WTC11 (cell line): ENCODE measurements around the gene HAVCR2. TPM values are rescaled to one million over a fixed set of nuclear protein-coding genes. Genes with fewer than 3 reads are reported as not detected.

Experiments
- ATAC-seq: fragments of 200-7000 bp; cut with Tn5 transposase; 2 replicates; pipeline ENCODE4 v1.10.0; 2021; ENCODE audit warnings: mild to moderate bottlenecking, moderate library complexity
- CTCF ChIA-PET: fragments of 300-600 bp; sonication (Branson Sonifier 250); formaldehyde crosslinking; loops from one replicate; lab custom pipeline; 2021; ENCODE audit warnings: antibody characterized with exemption; lab: Charles Lee
- POLR2A ChIA-PET: fragments of 350-600 bp; sonication (Branson Sonifier 250); formaldehyde crosslinking; loops from one replicate; lab custom pipeline; 2021; ENCODE audit warnings: antibody characterized with exemption; lab: Charles Lee
- DNase-seq: peaks from one replicate; pipeline ENCODE4 v3.0.0; 2021; ENCODE audit warnings: low spot score
- H3K27ac Mint-ChIP-seq: 2 replicates; pipeline ENCODE4 v1.8.0; 2021; ENCODE audit warnings: mixed read lengths
- H3K27me3 Mint-ChIP-seq: 2 replicates; pipeline ENCODE4 v1.8.0; 2021; ENCODE audit warnings: low read depth, mild to moderate bottlenecking, moderate library complexity, mixed read lengths
- H3K36me3 Mint-ChIP-seq: 2 replicates; pipeline ENCODE4 v1.8.0; 2021; ENCODE audit warnings: mixed read lengths
- H3K4me1 Mint-ChIP-seq: 2 replicates; pipeline ENCODE4 v1.8.0; 2022; ENCODE audit warnings: mixed read lengths
- H3K4me3 Mint-ChIP-seq: 2 replicates; pipeline ENCODE4 v1.8.0; 2021; ENCODE audit warnings: mild to moderate bottlenecking, moderate library complexity, mixed read lengths
- H3K9me3 Mint-ChIP-seq: 2 replicates; pipeline ENCODE4 v1.8.0; 2021; ENCODE audit warnings: mixed read lengths
- CBFB ChIP-seq: sonication (generic); formaldehyde crosslinking; IDR thresholded peaks from 2 replicates; pipeline ENCODE4 v1.8.1; 2022; ENCODE audit warnings: mild to moderate bottlenecking, low read depth, missing genetic modification reagents
- ETV6 ChIP-seq: sonication (generic); formaldehyde crosslinking; IDR thresholded peaks from 2 replicates; pipeline ENCODE4 v1.8.1; 2022; ENCODE audit warnings: mild to moderate bottlenecking, missing genetic modification reagents
- HMGA2 ChIP-seq: fragments of 250-450 bp; sonication (Bioruptor Pico); IDR thresholded peaks from 2 replicates; pipeline ENCODE4 v1.4.0; 2021; ENCODE audit warnings: mild to moderate bottlenecking, moderate library complexity
- NFE2L1 ChIP-seq: sonication (generic); formaldehyde crosslinking; IDR thresholded peaks from 2 replicates; pipeline ENCODE4 v1.8.1; 2023; ENCODE audit warnings: missing genetic modification reagents
- PRRX2 ChIP-seq: fragments of 250-450 bp; sonication (Bioruptor Pico); IDR thresholded peaks from 2 replicates; pipeline ENCODE4 v1.8.0; 2021; ENCODE audit warnings: mild to moderate bottlenecking
- RELA ChIP-seq: sonication (generic); formaldehyde crosslinking; IDR thresholded peaks from 2 replicates; pipeline ENCODE4 v1.8.1; 2022; ENCODE audit warnings: missing genetic modification reagents, mild to moderate bottlenecking, borderline replicate concordance
- SMAD3 ChIP-seq: sonication (generic); formaldehyde crosslinking; IDR thresholded peaks from 2 replicates; pipeline ENCODE4 v1.8.0; 2022; ENCODE audit warnings: missing genetic modification reagents, mild to moderate bottlenecking, borderline replicate concordance
- SOX15 ChIP-seq: fragments of 250-450 bp; sonication (Bioruptor Pico); IDR thresholded peaks from 2 replicates; pipeline ENCODE4 v1.9.0; 2021; ENCODE audit warnings: mild to moderate bottlenecking
- TEAD1 ChIP-seq: sonication (generic); formaldehyde crosslinking; IDR thresholded peaks from 2 replicates; pipeline ENCODE4 v1.8.0; 2022; ENCODE audit warnings: mild to moderate bottlenecking, missing genetic modification reagents
- TEAD4 ChIP-seq: sonication (generic); formaldehyde crosslinking; IDR thresholded peaks from 2 replicates; pipeline ENCODE4 v1.8.0; 2022; ENCODE audit warnings: mild to moderate bottlenecking, missing genetic modification reagents
- ZNF121 ChIP-seq: sonication (generic); formaldehyde crosslinking; IDR thresholded peaks from 2 replicates; pipeline ENCODE4 v1.8.0; 2023; ENCODE audit warnings: missing genetic modification reagents
- total RNA-seq: library from RNA; stranded (reverse); gene quantifications from 3 replicates; pipeline ENCODE4 v1.2.3, GENCODE V29; 2021
- TF ChIP-seq, protein P1 (sequence below): fragments of 200-600 bp; IDR thresholded peaks from 2 replicates; pipeline ENCODE4 v1.8.0; 2022; ENCODE audit warnings: antibody characterized with exemption
- TF ChIP-seq, protein P2 (sequence below): sonication (generic); formaldehyde crosslinking; IDR thresholded peaks from 2 replicates; pipeline ENCODE4 v1.8.0; 2023; ENCODE audit warnings: missing genetic modification reagents, mild to moderate bottlenecking, borderline replicate concordance
- TF ChIP-seq, protein P3 (sequence below): fragments of 250-450 bp; sonication (Bioruptor Pico); conservative IDR thresholded peaks from 2 replicates; pipeline ENCODE4 v1.9.0; 2021; ENCODE audit warnings: mild to moderate bottlenecking
- TF ChIP-seq, protein P4 (sequence below): sonication (generic); formaldehyde crosslinking; IDR thresholded peaks from 2 replicates; pipeline ENCODE4 v1.8.1; 2023; ENCODE audit warnings: mild to moderate bottlenecking, missing genetic modification reagents
- TF ChIP-seq, protein P5 (sequence below): sonication (generic); formaldehyde crosslinking; IDR thresholded peaks from 2 replicates; pipeline ENCODE4 v1.8.0; 2022; ENCODE audit warnings: mild to moderate bottlenecking, missing genetic modification reagents
- TF ChIP-seq, protein P6 (sequence below): fragments of 250-450 bp; sonication (Bioruptor Pico); IDR thresholded peaks from 2 replicates; pipeline ENCODE4 v1.8.0; 2021; ENCODE audit warnings: mild to moderate bottlenecking
- TF ChIP-seq, protein P7 (sequence below): sonication (generic); formaldehyde crosslinking; IDR thresholded peaks from 2 replicates; pipeline ENCODE4 v1.8.0; 2023; ENCODE audit warnings: mild to moderate bottlenecking, missing genetic modification reagents

Gene HAVCR2
- total RNA-seq, 1 experiment from 2014 or later = 0.33 TPM

DNA sequence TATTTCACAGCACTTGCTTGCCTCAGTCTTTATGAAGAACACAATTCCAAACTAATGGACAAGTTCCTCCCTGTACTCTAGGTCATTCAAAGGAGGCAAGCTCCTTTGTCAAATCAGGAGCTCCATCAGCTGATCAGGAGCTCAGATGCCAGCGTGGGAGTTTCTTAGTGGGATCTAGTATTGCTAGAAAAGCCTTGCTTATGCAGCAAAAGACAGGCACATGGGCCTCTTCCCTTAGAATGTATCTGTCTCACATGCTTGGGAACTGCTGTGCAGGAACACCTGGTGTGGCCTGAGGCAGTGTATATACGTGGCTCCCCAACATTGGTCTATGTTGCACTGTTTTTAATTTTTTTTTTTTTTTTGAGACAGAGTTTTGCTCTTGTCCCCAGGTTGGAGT lies 28.6 kb downstream of the HAVCR2 start:
- H3K27ac Mint-ChIP-seq = no peak overlapping the region
- H3K36me3 Mint-ChIP-seq = no peaks in the 10 kb centered on the region
- H3K9me3 Mint-ChIP-seq = no peaks in the 10 kb centered on the region
- H3K27me3 Mint-ChIP-seq = no peaks in the 10 kb centered on the region
- ChIA-PET POLR2A (no interaction called here), CTCF (no interaction called here)
- no peak overlapping the region for H3K4me3 Mint-ChIP-seq
- DNase-seq (no peak), ATAC-seq (no peak)
- no peaks in the 10 kb centered on the region for H3K4me1 Mint-ChIP-seq
- TF ChIP-seq HMGA2 = no peak
- TF ChIP-seq, protein P1, sequence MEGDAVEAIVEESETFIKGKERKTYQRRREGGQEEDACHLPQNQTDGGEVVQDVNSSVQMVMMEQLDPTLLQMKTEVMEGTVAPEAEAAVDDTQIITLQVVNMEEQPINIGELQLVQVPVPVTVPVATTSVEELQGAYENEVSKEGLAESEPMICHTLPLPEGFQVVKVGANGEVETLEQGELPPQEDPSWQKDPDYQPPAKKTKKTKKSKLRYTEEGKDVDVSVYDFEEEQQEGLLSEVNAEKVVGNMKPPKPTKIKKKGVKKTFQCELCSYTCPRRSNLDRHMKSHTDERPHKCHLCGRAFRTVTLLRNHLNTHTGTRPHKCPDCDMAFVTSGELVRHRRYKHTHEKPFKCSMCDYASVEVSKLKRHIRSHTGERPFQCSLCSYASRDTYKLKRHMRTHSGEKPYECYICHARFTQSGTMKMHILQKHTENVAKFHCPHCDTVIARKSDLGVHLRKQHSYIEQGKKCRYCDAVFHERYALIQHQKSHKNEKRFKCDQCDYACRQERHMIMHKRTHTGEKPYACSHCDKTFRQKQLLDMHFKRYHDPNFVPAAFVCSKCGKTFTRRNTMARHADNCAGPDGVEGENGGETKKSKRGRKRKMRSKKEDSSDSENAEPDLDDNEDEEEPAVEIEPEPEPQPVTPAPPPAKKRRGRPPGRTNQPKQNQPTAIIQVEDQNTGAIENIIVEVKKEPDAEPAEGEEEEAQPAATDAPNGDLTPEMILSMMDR = no peak
- no peak for TF ChIP-seq ZNF121
- no peak for TF ChIP-seq TEAD1 (CRISPR knock-in tag)
- TF ChIP-seq, protein P2, sequence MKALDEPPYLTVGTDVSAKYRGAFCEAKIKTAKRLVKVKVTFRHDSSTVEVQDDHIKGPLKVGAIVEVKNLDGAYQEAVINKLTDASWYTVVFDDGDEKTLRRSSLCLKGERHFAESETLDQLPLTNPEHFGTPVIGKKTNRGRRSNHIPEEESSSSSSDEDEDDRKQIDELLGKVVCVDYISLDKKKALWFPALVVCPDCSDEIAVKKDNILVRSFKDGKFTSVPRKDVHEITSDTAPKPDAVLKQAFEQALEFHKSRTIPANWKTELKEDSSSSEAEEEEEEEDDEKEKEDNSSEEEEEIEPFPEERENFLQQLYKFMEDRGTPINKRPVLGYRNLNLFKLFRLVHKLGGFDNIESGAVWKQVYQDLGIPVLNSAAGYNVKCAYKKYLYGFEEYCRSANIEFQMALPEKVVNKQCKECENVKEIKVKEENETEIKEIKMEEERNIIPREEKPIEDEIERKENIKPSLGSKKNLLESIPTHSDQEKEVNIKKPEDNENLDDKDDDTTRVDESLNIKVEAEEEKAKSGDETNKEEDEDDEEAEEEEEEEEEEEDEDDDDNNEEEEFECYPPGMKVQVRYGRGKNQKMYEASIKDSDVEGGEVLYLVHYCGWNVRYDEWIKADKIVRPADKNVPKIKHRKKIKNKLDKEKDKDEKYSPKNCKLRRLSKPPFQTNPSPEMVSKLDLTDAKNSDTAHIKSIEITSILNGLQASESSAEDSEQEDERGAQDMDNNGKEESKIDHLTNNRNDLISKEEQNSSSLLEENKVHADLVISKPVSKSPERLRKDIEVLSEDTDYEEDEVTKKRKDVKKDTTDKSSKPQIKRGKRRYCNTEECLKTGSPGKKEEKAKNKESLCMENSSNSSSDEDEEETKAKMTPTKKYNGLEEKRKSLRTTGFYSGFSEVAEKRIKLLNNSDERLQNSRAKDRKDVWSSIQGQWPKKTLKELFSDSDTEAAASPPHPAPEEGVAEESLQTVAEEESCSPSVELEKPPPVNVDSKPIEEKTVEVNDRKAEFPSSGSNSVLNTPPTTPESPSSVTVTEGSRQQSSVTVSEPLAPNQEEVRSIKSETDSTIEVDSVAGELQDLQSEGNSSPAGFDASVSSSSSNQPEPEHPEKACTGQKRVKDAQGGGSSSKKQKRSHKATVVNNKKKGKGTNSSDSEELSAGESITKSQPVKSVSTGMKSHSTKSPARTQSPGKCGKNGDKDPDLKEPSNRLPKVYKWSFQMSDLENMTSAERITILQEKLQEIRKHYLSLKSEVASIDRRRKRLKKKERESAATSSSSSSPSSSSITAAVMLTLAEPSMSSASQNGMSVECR (CRISPR knock-in tag) = no peak
- TF ChIP-seq, all 79 proteins: peak for 0

DNA sequence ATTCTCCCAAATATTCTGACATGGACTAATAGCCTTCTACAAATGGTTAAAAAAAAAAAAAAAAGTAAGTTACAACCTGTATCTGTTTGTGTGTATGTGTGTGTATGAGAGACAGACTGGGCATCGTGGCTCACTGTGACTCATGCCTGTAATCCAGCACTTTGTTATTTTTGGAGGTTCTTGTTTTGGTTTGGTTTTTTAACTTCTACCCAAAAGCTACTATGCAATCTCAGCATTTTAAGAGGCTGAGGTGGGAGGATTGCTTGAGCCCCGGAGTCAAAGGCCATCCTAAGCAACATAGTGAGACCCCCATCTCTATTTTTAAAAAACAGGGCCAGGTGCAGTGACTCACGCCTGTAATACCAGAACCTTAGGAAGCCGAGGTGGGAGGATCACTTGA lies 32.3 kb downstream of the HAVCR2 start:
- ChIA-PET CTCF (no interaction called here), POLR2A (no interaction called here)
- Mint-ChIP-seq H3K9me3 (no peaks in the 10 kb centered on the region), H3K4me1 (no peaks in the 10 kb centered on the region), H3K27ac (no peak overlapping the region), H3K36me3 (no peaks in the 10 kb centered on the region), H3K27me3 (no peaks in the 10 kb centered on the region), H3K4me3 (no peak overlapping the region)
- no peak for DNase-seq
- ATAC-seq = no peak
- TF ChIP-seq, protein P3, sequence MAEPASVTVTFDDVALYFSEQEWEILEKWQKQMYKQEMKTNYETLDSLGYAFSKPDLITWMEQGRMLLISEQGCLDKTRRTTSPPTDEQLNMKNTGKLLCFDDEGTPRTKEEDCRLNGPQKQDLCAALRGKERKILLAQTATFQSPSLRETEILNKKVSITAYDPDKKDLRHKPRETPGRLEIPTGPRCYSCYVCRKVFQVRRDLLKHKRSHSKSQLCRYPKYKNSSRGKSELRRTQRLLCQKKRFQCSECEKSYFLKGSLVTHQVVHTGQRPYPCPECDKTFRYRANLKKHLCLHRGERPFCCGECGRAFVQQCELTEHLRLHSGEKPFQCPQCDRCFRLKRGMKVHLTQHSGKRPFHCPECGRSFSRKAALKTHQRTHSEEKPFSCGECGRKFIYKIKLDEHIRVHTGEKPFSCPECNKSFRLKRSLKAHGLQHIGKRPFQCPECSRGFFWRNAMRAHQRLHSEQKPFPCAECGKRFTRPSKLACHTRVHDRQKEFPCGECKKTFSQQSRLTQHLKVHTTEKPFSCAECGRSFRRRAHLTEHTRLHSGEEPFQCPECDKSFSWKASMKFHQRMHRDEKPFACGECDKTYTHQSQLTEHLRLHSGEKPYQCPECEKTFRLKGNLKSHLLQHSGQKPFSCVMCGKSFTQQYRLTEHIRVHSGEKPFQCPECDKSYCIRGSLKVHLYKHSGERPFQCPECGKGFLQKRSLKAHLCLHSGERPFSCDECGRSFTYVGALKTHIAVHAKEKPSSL = no peak
- TF ChIP-seq PRRX2 (no peak), NFE2L1 (CRISPR knock-in tag) (no peak), TEAD4 (CRISPR knock-in tag) (no peak), SOX15 (CRISPR knock-in tag) (no peak), CBFB (CRISPR knock-in tag) (no peak), RELA (CRISPR knock-in tag) (no peak), SMAD3 (no peak), ETV6 (CRISPR knock-in tag) (no peak)
- TF ChIP-seq, protein P4, sequence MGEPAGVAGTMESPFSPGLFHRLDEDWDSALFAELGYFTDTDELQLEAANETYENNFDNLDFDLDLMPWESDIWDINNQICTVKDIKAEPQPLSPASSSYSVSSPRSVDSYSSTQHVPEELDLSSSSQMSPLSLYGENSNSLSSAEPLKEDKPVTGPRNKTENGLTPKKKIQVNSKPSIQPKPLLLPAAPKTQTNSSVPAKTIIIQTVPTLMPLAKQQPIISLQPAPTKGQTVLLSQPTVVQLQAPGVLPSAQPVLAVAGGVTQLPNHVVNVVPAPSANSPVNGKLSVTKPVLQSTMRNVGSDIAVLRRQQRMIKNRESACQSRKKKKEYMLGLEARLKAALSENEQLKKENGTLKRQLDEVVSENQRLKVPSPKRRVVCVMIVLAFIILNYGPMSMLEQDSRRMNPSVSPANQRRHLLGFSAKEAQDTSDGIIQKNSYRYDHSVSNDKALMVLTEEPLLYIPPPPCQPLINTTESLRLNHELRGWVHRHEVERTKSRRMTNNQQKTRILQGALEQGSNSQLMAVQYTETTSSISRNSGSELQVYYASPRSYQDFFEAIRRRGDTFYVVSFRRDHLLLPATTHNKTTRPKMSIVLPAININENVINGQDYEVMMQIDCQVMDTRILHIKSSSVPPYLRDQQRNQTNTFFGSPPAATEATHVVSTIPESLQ (CRISPR knock-in tag) = no peak
- TF ChIP-seq, protein P5, sequence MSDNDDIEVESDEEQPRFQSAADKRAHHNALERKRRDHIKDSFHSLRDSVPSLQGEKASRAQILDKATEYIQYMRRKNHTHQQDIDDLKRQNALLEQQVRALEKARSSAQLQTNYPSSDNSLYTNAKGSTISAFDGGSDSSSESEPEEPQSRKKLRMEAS = no peak
- TF ChIP-seq, protein P6, sequence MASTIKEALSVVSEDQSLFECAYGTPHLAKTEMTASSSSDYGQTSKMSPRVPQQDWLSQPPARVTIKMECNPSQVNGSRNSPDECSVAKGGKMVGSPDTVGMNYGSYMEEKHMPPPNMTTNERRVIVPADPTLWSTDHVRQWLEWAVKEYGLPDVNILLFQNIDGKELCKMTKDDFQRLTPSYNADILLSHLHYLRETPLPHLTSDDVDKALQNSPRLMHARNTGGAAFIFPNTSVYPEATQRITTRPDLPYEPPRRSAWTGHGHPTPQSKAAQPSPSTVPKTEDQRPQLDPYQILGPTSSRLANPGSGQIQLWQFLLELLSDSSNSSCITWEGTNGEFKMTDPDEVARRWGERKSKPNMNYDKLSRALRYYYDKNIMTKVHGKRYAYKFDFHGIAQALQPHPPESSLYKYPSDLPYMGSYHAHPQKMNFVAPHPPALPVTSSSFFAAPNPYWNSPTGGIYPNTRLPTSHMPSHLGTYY (CRISPR knock-in tag) = no peak
- TF ChIP-seq, protein P1 = no peak
- TF ChIP-seq, protein P7, sequence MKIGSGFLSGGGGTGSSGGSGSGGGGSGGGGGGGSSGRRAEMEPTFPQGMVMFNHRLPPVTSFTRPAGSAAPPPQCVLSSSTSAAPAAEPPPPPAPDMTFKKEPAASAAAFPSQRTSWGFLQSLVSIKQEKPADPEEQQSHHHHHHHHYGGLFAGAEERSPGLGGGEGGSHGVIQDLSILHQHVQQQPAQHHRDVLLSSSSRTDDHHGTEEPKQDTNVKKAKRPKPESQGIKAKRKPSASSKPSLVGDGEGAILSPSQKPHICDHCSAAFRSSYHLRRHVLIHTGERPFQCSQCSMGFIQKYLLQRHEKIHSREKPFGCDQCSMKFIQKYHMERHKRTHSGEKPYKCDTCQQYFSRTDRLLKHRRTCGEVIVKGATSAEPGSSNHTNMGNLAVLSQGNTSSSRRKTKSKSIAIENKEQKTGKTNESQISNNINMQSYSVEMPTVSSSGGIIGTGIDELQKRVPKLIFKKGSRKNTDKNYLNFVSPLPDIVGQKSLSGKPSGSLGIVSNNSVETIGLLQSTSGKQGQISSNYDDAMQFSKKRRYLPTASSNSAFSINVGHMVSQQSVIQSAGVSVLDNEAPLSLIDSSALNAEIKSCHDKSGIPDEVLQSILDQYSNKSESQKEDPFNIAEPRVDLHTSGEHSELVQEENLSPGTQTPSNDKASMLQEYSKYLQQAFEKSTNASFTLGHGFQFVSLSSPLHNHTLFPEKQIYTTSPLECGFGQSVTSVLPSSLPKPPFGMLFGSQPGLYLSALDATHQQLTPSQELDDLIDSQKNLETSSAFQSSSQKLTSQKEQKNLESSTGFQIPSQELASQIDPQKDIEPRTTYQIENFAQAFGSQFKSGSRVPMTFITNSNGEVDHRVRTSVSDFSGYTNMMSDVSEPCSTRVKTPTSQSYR (CRISPR knock-in tag) = no peak
